ENCODE results near the gene OPALIN. TPM values are rescaled to one million over a fixed set of nuclear protein-coding genes. Genes with fewer than 3 reads are reported as not detected.

The OPALIN gene
- total and polyA plus RNA-seq, 2 donors (not counting 3 experiments of a cell fraction or from before 2014, with no cell fraction given): not detected

DNA sequence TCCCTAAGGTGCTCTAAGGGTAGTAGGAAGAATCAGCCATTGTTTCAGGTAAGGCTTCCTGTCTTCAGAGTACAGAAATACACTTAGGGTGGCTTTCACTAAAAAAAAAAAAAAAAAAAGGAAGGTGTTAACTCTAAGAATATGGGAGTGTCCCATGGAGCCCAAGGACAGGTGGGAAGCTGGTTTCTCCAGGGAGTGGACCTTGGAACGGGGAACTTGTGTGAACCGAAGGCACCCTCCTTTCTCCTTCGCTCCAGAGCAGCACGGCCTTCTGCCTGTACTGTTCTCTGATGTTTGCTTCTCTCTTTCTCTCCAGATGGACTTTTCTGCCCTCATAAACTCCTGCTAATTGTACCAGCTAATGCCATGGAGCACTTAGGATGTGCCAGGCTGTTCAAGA, 6.2 kb downstream of the OPALIN start:
- Histone ChIP-seq H3K9ac (replicated peaks; ENCODE audit: extremely low read depth, insufficient read depth, low read length) (no peak overlapping the region), H3K27ac (ENCODE audit: insufficient read depth, low read depth, low read length) (no peak overlapping the region), H3K9me3 (replicated peaks; ENCODE audit: control insufficient read depth, insufficient read depth, low read length) (no peaks in the 10 kb centered on the region), H3K4me3 (replicated peaks in 1 of 3; ENCODE audit: insufficient read depth in 1 of 3, low read depth in 1 of 3, low read length in 3 of 3) (no peak overlapping the region), H3K4me1 (ENCODE audit: control insufficient read depth, extremely low read depth, insufficient read depth, low read length) (no peaks in the 10 kb centered on the region), H3K27me3 (ENCODE audit: control insufficient read depth in 2 of 2, insufficient read depth in 2 of 2, low read length in 2 of 2) (peaks cover 2 to 7% of the 10 kb centered on the region in 2 experiments), H3K79me2 (ENCODE audit: control insufficient read depth, insufficient read depth, low read length) (no peaks in the 10 kb centered on the region), H3K9me1 (replicated peaks; ENCODE audit: control insufficient read depth, extremely low read depth, insufficient read depth, low read length) (no peaks in the 10 kb centered on the region), H3K4me2 (ENCODE audit: insufficient read depth, low read length) (no peak overlapping the region), H2AFZ (ENCODE audit: low read depth, low read length) (no peak overlapping the region), H4K20me1 (replicated peaks; ENCODE audit: control insufficient read depth, extremely low read depth, insufficient read depth, low read length) (no peaks in the 10 kb centered on the region), H3K36me3 (ENCODE audit: control insufficient read depth in 2 of 2, extremely low read depth in 1 of 2, insufficient read depth in 2 of 2, low read length in 2 of 2) (no peaks in the 10 kb centered on the region)
- intact Hi-C loops (cut with micrococcal nuclease): no loop called here
- no peak for FAIRE-seq
- DNase-seq (ENCODE audit: low read depth, low spot score): no peak
- TF ChIP-seq, protein P1, sequence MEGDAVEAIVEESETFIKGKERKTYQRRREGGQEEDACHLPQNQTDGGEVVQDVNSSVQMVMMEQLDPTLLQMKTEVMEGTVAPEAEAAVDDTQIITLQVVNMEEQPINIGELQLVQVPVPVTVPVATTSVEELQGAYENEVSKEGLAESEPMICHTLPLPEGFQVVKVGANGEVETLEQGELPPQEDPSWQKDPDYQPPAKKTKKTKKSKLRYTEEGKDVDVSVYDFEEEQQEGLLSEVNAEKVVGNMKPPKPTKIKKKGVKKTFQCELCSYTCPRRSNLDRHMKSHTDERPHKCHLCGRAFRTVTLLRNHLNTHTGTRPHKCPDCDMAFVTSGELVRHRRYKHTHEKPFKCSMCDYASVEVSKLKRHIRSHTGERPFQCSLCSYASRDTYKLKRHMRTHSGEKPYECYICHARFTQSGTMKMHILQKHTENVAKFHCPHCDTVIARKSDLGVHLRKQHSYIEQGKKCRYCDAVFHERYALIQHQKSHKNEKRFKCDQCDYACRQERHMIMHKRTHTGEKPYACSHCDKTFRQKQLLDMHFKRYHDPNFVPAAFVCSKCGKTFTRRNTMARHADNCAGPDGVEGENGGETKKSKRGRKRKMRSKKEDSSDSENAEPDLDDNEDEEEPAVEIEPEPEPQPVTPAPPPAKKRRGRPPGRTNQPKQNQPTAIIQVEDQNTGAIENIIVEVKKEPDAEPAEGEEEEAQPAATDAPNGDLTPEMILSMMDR (IDR thresholded peaks at IDR 0.05; ENCODE audit: extremely low read depth in 1 of 2, insufficient read depth in 1 of 2, low read depth in 1 of 2, low read length in 2 of 2): no peak
- TF ChIP-seq MAX (IDR thresholded peaks at IDR 0.05; ENCODE audit: insufficient read depth, insufficient read length) (no peak), POLR2A (IDR thresholded peaks at IDR 0.05; ENCODE audit: low read depth, low read length) (no peak), MYC (IDR thresholded peaks at IDR 0.05; ENCODE audit: low read depth, low read length) (no peak), POLR2AphosphoS5 (IDR thresholded peaks at IDR 0.05; ENCODE audit: insufficient read depth, low read depth, low read length) (no peak), GATA2 (IDR thresholded peaks at IDR 0.05; ENCODE audit: insufficient read depth, insufficient read length, low read depth, low read length) (no peak), FOS (IDR thresholded peaks at IDR 0.05; ENCODE audit: borderline replicate concordance, insufficient read depth, low read length) (no peak), JUN (IDR thresholded peaks at IDR 0.05; ENCODE audit: borderline replicate concordance, insufficient read depth, insufficient read length, low read depth) (no peak), EZH2 (IDR thresholded peaks at IDR 0.05; ENCODE audit: borderline replicate concordance, low read depth, low read length, severe bottlenecking) (no peak)
- dilution Hi-C loops (cut with MboI; ENCODE audit: extremely low pct_ligation_motif_present, low sequenced_read_pairs): no loop called here
- no TSS peak for BruUV-seq (replicated peaks)
- POLR2A ChIA-PET: no interaction called here
- CTCF ChIA-PET: interaction anchor here (1.2 to 1.3 kb wide), 2 partner anchors 18 to 673 kb away, joined by 3 to 4 read pairs; no protein-coding TSS in a partner anchor

Measured in endothelial cell of umbilical vein (primary cell).